Measurements from ENCODE around the gene COL17A1. TPM values are rescaled to one million over a fixed set of nuclear protein-coding genes. Genes with fewer than 3 reads are reported as not detected.

Gene COL17A1
- under 0.01 and 0.15 TPM in 2 replicates for total RNA-seq

DNA sequence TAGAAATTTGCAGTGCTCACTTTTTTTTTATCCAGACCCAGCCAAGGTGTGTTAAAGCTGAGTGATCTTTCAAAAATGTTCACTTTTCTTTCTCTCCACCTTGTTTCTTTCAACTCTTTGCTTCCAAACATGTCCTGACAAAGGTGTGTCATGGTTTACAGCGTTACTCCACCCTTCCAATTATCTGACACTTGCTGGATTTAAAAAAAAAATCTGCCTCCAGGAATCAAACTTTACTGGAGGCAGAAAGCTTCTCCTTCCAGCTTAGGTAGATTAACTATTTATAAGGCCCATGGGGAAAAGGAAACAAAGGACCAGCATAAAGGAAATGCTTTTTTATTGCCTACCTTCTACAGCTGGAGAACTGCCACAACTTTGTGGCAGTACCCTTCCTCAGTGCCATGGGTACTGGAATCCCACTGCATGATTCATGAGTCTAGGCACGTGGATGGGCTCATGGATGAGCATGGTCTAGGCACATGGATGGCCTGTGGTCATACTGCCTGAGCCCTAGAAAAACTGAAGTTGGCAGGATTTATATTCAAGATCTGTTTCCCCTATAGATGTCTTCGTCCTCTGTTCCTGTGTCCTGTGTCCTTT, at the start of gene COL17A1:
Gene COL17A1, minus strand, starts transcription at position 80 of the 600 bp plus-strand sequence. CDS start 5,207 bp downstream, outside the sequence.

DNA sequence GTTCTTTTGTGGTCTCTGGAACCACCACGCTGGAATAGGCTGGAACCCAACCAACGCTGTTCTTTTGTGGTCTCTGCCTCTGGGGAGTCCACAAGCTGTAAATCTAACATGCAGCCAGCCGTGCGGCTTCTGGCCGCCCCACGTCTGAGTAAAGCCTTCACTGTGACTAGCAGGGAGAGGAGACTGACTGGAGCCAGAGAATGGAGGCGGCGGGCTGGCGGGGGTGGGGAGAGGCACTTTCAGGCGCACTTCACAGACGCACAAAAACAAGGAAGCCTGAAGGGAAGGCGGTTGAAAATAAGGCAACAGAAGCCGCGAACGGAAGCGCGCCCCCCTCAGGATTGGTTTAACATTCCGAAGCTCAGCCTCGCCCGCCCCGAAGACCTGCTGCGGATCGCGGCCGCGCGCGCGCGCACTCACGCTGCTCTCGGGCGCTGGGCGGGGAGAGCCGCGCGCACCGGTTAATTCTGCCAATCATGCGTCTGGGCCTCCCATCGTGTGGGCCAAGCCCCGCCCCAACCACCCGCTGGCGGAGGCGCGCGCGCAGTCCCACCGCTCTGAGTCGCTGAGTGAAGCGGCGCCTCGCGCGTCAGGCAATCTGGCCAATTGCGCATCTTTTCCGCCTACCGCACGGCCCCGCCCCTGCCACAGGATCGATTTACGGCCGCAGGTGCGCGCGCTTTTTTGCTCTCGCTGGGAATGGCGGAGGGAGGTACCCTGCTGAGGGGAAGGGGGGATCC, 36.0 kb upstream of the COL17A1 start, which contains the start of gene SFR1:
Gene SFR1, plus strand, starts transcription at position 687 of the 740 bp plus-strand sequence. Its CDS starts 13 bp downstream, at position 700.

Other genes with a start within 250 kb of the COL17A1 start
- 10.3 and 10.6 TPM in 2 replicates for gene SH3PXD2A, start 230.3 kb downstream of the COL17A1 start, total RNA-seq
- 36.7 and 37.5 TPM in 2 replicates for gene STN1, start 167.7 kb downstream of the COL17A1 start, total RNA-seq
- 13.4 and 19.2 TPM in 2 replicates for gene SLK, start 118.7 kb downstream of the COL17A1 start, total RNA-seq
- 8.5 and 11.6 TPM in 2 replicates for gene SFR1, start 36.3 kb upstream of the COL17A1 start, total RNA-seq
- gene CFAP43, start 146.5 kb upstream of the COL17A1 start, total RNA-seq = under 0.01 TPM in 1 of 2 replicates, not detected in the other
- 293 and 302 TPM in 2 replicates for gene GSTO1, start 169.0 kb upstream of the COL17A1 start, total RNA-seq
- 7.3 and 7.6 TPM in 2 replicates for gene GSTO2, start 183.3 kb upstream of the COL17A1 start, total RNA-seq

Measured in bronchus fibroblast of lung (primary cell).